ENCODE results near the gene ARHGAP21. TPM values are rescaled to one million over a fixed set of nuclear protein-coding genes. Genes with fewer than 3 reads are reported as not detected.
A peak's percentile ranks its signal among the peaks of the same experiment; 100 is the strongest.
"Not testable (repeated sequence)": the region's sequence is repeated elsewhere in the genome, so short reads cannot be mapped to it uniquely, and the experiment has no call there.

ARHGAP21 gene
- total RNA-seq, 1 experiment from 2014 or later: 65.7 TPM

DNA sequence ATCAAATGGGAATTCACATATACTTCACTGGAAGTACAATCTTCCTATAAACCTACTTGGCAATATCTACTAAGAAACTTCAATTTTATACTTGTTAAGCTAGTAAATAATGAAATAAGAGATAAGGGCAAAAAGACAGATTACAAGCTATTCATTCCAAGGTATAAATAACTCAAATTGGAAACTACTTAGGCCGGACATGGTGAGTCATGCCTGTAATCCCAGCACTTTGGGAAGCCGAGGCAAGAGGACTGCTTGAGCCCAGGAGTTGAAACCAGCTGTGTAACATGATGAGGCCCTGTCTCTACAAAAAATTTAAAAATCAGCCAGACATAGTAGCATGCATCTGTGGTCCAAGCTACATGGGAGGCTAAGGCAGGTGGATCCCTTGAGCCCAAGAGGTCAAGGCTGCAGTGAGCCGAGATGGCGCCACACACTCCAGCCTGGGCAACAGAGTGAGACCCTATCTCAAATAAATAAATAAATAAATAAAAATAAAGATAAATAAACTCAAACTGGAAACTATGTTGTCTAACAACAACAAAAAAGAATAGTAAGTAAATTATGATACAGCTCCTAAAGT lies 37.6 kb downstream of the ARHGAP21 start:
- peak; percentile 74 for DNase-seq (ENCODE audit: low read depth)

DNA sequence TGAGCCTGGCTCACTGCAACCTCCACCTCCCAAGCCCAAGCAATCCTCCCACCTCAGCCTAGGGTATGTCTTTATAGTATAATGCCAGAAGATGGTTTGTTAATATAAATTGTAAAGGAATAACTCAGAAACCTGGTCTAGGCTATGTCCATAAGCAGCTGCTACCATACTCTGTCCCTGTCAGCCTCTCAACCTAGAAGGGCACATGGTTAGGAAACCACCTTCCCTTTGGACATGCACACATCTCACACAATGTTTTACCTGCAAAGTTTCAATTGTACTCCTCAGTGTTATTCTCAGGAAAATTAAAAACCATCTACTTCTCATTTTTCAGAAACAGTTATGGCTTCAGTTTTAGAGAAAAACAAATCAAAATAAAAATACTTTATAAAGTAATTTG lies 40.1 kb downstream of the ARHGAP21 start:
- no peak for DNase-seq (ENCODE audit: low read depth)

DNA sequence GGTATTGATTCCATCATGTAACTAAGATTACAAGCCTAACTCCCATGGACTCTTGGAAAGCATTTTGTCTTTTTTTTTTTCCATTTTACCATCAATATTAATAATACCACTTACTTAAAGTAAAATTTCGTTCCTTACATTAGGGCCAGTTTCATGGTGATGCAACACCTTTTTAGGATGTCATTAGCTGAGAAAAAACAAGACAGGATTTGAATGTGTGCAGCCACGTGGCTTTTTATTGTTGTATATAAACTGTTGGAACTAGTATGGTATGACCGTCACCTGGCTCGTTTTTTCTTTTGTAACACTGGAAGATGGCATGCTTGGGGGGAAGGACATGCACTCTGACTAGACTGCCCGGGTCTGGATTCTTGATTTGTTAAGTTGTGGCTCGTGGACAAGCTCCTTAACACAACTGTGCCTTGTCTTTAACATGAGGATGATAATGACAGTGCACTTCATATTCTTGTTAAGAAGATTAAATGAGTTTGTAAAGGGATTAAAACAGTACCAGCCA lies 42.1 kb downstream of the ARHGAP21 start:
- DNase-seq (ENCODE audit: low read depth): no peak

DNA sequence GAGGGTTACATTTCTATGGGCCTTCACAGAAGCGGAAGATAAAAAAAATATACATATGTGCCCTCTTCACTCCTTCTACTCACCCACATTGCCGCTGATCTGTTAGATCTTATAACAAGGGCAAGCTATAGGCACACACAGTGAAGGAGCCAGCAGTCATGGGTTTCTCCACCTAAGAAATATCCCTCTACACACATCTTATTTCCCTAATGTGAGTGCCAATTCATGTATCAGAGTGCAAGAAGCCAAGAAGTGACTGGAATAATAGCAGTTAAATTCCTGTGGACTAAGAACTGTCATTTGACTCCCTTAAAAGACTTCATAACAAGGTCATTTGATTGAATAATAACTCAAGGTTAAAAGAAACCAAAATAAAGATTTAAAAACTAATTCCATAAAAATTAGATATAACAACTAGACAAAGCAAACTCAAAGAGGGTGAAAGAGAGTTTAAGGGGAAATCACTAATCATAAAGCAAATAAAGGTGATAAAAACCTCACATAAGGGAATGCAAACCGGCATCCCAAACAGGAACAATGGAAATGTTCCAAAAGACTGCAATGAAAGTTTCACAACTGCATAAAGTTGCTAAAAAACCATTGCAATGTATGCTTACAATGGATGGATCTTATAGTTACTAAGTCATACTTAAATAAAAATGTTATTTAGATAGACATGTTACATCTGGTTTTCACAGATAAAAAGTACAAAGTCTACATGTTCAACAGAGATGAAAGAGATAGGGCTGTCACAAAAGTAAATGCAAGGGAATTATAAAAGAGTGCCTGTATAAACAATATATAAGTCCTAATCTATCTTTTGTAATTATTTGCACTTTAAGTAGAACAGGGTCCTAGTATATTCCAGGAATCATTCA lies 42.8 kb downstream of the ARHGAP21 start:
- DNase-seq (ENCODE audit: low read depth): peak; percentile 40

DNA sequence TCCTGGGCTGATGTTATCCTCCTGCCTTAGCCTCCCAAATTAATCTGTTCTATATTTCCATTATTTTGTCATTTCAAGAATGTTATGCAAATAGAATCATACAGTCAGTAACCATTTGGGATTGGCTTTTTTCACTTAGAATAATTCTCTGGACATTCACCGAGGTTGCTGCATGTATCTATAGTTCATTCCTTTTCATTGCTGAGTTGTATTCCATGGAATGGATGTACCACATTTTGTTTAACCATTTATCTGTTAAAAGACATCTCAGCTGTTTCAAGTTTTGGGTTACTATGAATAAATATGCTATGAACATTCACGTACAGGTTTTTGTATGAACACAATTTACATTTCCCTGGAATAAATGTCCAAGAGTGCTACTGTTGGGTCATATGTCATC lies 44.9 kb downstream of the ARHGAP21 start:
- no peak for DNase-seq (ENCODE audit: low read depth)

DNA sequence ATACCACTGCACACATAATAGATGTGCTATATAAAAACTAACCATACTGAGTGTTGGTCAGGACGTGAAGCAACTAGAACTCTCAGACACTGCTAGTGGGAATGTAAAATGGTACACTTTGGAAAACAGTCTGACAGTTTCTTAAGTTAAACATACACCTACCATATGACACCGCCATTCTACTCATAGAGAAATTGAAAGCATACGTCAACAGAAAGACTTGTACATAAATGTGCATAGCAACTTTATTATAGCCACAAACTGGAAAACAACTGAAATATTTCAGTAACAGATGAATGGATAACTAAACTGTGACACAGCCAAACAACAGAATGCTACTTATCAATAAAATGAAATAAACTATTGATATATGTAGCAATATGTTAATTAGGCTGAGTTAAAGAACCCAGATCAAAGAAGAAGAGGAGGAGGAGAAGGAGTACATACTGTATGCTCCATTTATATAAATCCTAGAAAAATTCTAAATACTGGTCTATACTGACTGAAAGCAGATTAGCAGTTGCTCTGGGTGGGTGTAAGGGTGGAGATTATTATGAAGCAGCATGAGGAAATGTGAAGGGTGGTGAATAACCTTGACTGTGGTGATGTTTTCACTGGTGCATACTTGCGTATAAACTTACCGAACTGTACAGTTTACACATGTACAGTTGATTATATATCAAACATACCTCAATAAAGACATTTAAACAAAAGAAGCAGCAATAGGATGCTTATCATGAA lies 48.6 kb downstream of the ARHGAP21 start:
- DNase-seq (ENCODE audit: low read depth): no peak

DNA sequence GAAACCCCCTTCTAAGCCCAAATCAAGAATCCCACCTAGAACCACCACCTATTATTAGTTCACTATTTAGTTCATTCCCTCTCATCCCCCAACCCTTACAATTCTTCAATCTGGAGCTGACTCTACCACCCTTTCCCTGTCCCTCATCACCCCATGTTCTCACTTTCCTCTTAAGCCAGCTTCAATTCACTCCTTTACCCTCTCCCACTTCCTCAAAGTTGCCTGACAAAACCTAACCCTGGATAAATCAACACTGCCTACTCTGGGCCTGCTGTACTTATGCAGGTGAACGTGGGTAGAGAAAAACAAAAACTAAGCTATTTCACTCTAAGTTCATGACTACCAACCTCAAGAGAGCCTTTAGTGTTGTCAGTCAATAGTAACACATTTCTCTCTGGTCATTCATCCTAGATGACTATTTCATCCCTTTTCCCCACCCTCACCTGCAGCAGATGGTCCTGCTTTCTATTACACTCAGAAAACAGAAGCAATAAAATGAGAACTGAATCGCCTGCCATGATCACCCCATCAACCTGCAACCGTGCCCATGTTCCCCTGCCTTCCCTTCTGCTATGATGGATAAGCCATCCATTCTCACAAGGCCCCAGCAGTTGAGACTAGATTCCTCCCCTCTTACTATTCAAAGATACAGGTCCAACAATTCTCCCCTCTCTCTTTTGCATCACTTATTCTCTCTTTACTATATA lies 52.6 kb downstream of the ARHGAP21 start:
- DNase-seq (ENCODE audit: low read depth): no peak

DNA sequence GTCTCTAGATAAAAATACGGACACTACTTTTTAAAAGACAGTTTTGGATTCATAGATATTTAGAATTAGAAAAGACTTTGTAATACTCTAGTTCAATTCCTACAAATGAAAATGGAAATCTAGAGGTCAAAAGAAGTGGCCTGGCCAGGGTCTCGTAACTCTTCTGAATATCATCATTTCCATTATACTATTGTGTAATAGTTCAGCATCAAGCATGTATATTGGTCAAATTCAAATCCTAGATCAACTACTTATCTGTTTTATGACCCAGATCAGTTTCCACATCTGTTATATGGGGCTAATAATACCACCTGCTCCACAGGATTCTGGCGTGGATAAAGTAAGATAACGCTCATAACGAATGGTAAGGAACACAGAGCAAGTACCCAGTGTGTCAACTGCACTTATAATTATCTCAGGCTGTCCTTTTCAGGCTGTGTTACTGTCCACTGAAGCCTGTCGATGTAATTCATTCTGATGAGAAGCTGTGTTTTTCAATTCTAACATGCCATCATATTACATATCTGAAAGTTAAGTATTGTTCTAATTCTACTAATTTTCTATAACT lies 54.3 kb downstream of the ARHGAP21 start:
- no peak for DNase-seq (ENCODE audit: low read depth)

DNA sequence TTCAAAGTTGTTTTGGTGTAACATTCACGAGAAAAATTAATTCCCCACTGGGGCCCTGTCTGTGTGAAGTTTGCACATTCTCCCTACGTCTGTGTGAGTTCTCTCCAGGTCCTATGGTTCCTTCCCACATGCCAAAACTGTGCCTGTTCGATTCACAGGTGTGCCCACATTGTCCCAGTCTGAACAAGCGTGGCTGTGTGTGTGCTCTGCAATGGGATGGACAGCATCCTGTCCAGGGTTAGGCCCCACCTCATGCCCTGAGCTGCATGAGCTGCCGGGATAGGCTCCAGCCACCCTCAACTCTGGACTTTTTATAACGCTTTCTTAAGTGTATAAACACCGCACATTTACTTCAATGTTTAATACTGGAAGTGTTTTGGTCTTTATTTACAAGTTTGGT lies 55.4 kb downstream of the ARHGAP21 start:
- no peak for DNase-seq (ENCODE audit: low read depth)

DNA sequence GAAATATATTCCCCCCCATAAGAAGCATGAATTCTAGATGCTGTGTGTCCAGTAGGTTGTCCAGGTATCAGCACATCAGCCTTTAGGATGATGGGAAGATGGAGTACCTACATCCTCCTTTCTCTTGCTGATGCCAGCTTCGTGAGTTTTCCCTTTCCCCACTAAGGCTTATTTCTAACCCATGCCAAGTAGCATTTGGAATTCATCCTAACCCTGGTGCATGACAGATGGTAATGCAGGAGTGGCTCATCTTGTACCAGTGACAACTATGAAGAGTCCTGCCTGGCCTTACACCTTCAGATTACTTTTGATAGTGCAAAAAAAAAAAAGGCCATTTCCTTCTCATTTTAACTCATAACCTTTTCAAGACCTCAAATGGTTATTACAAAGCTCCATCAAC lies 58.7 kb downstream of the ARHGAP21 start:
- no peak for DNase-seq (ENCODE audit: low read depth)

DNA sequence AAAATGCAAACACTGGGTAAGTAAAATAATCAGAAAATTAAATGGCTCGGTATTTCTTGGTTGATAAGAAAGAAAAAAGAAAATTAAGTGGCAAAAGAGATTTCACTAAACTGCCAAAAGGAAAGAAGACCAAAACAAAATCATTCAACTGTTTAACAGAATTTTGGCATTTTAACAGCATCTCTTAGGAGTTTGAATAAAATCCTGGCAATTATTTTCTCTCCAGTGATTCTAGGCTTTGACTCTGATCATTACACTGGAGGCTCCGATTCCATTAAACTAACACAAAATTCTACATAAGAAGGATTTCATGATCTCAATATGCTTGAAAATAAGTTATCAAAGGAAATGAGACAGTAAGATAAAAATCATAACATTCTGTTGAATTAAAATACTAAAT lies 62.3 kb downstream of the ARHGAP21 start:
- DNase-seq (ENCODE audit: low read depth): no peak

DNA sequence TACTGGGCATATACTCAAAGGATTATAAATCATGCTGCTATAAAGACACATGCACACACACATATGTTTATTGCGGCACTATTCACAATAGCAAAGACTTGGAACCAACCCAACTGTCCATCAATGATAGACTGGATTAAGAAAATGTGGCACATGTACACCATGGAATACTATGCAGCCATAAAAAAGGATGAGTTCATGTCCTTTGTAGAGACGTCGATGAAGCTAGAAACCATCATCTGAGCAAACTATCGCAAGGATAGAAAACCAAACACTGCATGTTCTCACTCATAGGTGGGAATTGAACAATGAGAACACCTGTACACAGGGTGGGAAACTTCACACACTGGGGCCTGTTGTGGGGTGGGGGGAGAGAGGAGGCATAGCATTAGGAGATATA lies 65.4 kb downstream of the ARHGAP21 start:
- not testable (repeated sequence) for DNase-seq (ENCODE audit: low read depth)

DNA sequence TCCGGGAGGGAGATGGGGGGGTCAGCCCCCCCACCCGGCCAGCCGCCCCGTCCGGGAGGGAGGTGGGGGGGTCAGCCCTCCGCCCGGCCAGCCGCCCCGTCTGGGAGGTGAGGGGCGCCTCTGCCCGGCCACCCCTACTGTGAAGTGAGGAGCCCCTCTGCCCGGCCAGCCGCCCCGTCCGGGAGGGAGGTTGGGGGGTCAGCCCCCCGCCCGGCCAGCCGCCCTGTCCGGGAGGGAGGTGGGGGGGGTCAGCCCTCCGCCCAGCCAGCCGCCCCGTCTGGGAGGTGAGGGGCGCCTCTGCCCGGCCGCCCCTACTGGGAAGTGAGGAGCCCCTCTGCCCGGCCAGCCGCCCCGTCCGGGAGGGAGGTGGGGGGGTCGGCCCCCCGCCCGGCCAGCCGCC lies 67.4 kb downstream of the ARHGAP21 start:
- DNase-seq (ENCODE audit: low read depth): not testable (repeated sequence)

DNA sequence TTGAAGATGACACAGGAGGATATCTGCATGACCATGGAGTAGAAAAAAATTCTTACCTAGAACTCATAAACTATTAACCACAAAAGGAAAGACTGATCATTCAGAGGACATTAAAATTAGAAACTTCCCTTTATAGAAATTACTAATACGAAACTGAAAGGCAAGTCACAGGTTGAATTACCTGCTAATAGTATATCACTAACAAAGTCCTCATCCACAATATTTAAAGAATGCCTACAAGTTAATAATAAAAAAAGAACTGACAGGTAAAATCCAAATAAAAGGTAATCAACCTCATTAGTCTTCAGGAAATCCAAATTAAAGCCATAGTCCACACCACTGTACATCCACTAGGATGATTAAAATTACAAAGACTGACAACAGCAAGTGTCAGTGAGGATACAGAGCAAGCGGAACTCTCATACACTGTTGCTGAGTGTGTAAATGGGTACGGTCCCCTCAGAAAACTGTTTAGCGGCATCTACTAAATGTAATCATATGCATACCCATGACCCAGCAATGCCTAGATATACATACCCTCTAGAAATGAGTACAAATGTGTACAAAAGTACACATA lies 71.2 kb downstream of the ARHGAP21 start:
- no peak for DNase-seq (ENCODE audit: low read depth)

DNA sequence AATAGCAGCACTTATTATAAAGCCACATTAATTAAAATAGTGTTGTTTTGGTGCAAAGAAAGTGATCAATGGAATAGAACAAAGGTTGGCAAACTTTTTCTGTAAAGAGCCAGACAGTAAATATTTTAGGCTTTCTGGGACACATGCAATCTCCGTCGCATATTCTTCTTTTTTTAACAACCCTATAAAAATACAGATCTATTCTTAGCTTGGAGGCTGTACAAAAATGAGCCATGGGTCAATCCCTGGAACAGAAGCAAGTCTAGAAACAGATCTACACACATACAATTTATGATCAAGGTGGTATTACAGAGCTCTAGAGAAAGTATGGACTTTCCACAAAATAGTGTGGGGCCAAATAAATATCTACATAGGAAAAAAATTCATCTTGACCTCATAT lies 71.8 kb downstream of the ARHGAP21 start:
- DNase-seq (ENCODE audit: low read depth): no peak

DNA sequence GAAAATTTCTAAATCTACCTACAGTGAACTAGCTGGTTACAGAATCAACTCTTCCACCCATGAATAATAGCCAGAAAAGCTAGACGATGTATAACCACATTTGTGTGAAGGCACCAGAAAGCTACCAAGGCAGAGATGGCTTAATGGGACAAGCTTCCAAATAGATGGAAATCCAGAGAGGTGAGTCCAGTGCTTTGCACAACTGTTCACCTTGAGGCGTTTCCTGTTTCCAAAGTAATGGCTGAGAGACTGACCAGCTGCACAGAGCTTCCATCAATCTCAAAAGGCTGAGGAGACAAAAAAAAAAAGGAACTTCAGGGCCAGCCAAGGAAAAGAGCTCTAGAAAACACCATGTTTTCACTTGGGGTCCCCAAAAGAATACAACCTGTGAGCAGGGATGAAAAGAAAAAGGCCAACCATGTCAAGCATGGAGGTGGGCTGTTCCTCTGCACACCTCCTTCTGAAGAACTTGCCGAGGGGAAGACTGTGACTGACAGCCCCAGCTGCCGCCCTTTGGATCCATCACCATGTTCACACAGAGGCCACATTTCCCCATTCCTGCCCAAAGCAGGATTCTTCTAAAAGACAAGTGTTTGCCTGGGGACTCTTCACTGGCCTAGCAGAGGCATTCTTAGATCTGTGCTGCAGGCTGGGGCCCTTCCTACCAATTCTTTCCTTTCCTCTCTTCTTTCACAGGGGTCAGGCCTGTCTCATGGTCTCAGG lies 72.9 kb downstream of the ARHGAP21 start:
- DNase-seq (ENCODE audit: low read depth): peak; percentile 73

DNA sequence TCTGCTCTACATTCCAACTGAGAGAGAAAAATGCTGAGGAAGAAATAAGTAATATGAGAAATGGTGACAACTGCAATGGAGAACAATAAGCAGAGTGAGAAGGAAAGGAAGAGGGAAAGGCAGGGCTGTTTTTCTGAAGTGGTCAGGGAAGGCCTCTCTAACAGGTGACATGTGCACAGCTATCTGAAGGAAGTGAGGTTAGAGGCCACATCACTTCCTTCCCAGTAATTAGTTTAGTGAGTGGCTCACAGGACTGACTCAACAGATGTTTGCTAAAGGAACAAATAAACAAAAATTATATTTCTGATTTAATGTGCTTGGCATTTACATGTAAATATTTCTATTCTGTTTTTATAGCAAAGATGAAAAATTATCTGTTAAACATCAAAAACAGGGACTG lies 77.9 kb downstream of the ARHGAP21 start:
- peak; percentile 68 for DNase-seq (ENCODE audit: low read depth)

DNA sequence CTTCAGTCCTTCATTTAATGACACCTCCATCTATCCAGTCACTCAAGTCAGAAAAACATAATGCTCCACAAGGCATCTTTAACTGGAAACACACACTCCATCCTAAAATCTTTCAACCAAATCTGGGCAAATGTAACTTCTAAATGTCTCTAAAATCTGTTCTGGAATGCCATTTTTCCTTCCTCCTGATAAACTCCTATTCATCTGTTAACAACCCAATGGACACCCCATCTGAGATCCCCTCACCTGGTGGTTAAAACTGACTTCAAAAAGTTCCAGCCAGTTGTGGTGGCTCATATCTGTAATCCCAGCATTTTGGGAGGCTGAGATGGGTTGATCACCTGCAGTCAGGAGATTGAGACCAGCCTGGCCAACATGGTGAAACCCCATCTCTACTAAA lies 78.7 kb downstream of the ARHGAP21 start:
- DNase-seq (ENCODE audit: low read depth): no peak

DNA sequence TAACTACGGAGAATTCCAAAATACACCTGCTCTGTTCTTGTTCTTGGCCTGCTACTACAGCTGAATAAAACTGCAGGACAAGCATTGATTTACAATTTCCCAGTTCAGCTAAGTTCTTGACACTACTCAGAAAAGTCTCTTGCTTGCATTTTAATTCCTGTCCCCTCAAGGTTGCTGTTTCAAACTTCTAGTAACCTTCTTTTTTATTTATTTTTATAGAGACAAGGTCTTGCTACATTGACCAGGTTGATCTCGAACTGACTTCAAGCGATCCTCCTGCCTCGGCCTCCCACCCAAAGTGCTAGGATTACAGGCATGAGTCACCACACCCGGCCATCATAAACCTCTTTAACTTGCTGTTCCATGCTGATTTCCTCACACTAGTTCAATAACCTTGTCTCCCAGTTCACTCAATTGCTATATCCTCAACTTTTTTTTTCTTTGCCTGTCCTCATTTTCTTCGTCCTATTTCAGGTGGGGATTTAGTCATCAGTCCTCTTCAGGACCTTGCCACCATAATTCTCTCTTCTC lies 79.9 kb downstream of the ARHGAP21 start:
- no peak for DNase-seq (ENCODE audit: low read depth)

All from LHCN-M2 (cell line).